ENCODE measurements around the gene TMEM100.

The TMEM100 gene

DNA sequence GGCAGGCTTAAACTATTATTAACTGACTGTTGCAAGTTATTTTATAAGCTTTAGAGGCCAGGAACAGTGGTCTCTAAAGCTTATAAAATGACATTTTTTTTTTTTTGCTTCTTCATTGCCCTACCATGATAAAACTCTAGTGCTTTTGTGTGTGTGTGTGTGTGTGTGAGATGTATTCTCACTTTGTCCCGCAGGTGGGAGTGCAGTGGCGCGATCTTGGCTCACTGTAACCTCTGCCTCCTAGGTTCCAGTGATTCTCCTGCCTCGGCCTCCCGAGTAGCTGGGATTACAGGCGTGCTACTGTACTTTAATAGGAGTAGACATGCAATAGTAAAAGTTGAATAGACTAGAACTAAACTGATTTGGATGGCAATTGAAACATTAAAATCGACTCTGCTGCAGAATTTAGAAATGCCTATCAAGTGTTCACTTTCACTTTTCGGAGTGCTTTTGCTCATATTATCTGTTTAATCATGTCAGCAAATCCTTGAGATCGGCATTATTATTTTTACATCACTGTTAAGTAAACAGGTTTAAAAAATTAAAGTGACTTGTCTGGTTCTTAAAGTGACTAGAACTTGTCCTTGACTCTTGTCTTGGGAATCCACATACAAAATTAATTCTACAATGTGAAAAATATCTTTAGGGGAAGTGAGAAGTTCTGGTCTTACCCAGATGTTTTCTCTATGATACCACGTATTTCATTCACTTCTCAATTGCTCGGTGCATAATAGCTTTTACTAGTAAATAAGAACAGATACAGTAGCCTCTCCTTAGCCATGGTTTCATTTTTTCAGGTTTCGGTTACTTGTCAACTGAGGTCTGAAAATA is 19.8 kb upstream of the TMEM100 start:
- no peak for DNase-seq

DNA sequence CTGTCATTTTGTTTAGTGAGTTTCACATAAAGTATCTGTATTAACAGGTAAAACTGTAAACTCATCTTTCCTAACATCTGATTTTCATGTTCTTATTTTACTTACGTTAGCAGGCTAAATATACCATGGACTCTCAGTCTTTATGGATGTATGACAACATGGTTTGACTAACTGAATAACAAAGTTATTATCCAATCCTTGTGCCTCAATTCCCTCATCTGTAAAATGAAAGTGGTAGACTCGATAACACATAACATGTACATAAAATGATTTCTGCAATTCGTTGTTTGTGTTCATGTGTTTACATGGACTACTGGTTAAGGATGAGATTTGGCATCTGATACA is 18.7 kb upstream of the TMEM100 start:
- no peak for DNase-seq

DNA sequence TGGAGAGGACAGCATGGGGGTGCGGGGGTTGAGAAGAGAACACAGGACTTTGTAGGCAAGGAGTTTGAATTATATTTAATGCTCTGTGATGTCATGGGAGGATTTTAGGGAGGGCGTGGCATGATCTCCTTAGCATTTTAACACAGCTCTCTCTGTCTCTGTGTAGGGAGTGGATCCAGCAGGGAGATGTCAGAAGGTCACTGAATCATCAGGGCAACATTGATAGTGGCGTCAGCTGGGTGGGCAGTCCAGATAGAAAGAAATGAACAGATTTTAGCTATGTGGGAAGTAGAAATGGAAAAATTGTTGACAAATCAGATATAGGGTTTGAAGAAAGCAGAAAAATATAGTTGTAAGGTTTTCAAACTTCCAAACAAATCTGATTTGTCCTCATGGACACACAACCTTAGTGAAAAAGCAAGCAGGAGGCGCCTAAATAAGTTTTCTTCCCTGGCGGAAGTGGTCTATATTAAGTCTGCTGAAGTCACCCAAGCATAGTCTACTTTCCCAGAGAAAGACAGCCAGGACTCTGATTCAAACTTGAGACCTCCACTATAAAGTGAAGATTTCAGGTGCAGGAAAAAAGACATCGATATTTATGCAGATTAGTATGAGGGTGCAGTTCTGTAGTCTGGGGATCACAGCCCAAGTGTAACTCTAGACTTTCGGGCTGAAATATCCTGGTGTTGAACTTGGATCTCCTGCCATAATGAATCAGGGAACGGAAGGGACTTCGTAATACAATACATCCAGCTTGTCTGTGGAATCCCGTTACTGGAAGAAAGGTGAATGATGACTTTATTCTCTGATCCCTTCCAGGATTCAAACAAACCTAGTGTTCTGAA is 18.1 kb upstream of the TMEM100 start:
- DNase-seq = no peak

- no peak for DNase-seq
These were observed 15.4 kb upstream of the TMEM100 start for GRCh38 chr17:55737976-55738501.

GRCh38 chr17:55735731-55736405 is 13.2 kb upstream of the TMEM100 start:
- DNase-seq = peak; percentile 6

DNA sequence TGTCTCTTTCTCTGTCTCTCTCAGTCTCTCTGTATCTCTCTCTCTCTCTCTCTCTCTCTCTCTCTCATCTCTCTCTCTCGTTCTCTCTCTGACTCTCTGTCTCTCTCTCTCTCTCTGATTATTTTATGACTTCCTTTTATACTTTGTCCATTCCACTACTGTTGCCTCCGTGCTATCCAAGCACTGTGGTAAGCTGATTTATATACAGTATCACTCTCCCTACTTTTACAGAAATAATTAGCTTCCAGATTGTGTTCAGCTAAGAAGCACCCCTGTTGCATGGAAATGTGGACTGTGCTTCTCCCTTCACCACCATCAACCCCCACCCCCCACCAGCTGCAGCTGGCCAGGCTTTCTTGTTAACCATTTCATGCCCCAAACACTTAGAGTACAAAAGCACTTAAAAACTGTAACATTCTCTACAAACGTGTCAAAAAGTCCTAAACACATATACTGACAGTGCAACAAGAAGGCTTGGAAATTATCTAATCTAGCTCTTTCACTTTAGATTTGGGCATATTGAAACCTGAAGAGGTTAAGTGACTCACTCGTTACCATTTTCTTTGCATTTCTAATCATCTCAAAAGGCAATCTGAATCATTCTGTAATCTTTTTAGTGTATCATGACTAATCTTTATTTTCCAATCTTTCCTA is 11.6 kb upstream of the TMEM100 start:
- no peak for DNase-seq

GRCh38 chr17:55731586-55732250 is 9.1 kb upstream of the TMEM100 start:
- DNase-seq = no peak

GRCh38 chr17:55730808-55731207 is 8.1 kb upstream of the TMEM100 start:
- no peak for DNase-seq

- no peak for DNase-seq
These were observed 7.7 kb upstream of the TMEM100 start for GRCh38 chr17:55730380-55730779.

DNA sequence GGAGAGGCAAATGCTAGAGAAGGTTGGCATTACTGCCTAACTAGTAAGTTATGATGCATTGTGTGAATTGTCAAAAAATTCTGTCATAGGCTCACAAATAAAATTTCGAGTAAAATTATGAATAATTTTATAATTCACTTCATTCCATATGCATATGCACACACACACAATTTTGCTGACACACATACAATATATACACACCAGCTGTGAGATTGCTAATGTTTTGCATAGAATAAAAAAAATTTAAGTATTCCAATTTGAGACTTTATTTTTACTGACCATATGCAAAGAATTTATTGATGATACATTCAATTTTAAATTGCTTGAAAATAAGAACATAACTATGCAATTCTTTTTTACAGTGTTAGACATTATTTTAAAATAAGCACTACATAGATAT is 6.8 kb upstream of the TMEM100 start:
- DNase-seq = no peak

DNA sequence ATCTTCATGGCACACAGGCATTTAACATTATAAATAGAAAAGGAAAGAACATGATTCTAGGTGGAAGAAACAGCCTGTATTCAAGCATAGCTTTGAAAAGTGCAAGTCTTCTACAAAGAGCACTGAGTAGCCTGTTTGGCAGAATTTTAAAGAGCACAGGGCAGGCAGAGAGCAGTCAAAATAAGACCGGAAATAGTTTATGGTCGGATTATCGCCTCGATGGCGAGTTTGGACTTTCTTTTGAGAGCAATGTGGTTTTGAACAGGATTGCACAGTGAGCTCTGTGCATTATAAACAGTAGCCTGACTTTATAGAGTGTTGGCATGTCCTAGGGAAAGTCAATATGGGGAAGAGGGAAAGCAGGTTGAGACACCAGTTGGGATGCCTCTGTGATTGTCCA is 6.2 kb upstream of the TMEM100 start:
- DNase-seq = no peak

DNA sequence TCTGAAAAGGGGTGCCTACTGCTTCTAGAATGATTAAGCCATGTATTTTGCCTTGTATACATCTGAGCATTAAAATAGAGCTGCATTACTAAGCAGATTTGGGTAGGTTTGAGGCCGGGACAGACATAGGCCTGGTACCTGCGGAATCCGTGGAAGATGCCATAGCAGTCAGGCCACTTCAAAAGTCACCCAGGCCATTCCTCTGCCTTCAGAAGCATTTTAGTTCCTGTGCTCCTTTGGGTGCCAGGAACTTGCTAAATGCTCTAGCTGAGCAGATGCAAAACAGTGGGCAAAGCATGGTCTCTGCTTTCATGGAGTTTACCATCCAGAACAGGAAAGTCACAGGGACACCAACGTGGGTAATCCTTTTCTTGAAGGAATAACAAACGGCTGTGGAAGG is 5.7 kb upstream of the TMEM100 start:
- DNase-seq = no peak

GRCh38 chr17:55727920-55728319 is 5.3 kb upstream of the TMEM100 start:
- no peak for DNase-seq

- DNase-seq = no peak
These were observed 4.6 kb upstream of the TMEM100 start for GRCh38 chr17:55727275-55727674.

DNA sequence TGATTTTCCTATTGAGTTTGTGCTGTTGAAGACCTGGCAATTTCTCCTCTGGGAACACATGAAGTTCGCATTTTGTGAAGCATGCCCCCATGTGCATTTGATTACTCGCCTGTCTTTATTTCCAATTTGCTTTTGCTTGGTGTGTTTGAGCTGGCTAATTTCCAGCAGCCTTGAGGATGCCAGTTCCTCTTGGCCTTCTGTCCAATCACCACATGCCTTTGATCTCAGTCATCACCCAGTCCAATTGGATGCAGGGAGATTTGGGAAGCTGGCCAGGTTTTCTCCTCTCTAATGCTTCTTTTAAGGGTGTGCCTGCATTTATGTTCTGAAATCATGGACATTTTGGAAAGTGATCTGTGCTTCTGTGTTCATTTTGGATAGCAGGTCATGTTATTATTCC is 3.8 kb upstream of the TMEM100 start:
- no peak for DNase-seq

GRCh38 chr17:55723488-55723848 is 804 bp upstream of the TMEM100 start:
- no peak for DNase-seq

GRCh38 chr17:55722016-55722736 is 488 bp downstream of the TMEM100 start:
- DNase-seq = no peak

- no peak for DNase-seq
These were observed 1.5 kb downstream of the TMEM100 start for GRCh38 chr17:55720919-55721836.

- DNase-seq = peak; percentile 58
These were observed 4.5 kb downstream of the TMEM100 start for GRCh38 chr17:55717898-55718735.

GRCh38 chr17:55717432-55717831 is 5.2 kb downstream of the TMEM100 start:
- no peak for DNase-seq
